Muscle of back (tissue), 13 donors: ENCODE results near the gene TRIM46. TPM values are rescaled to one million over a fixed set of nuclear protein-coding genes. Genes with fewer than 3 reads are reported as not detected.

Experiments
- DNase-seq, 3 donors: peaks; one replicate each; pipeline versions ENCODE4 v3.0.0 to v3.0.0-alpha.2; 2013
- long read RNA-seq, 9 donors: transcript quantifications; one replicate each; lab custom pipeline, GENCODE V29; 2026
- polyA plus RNA-seq, 10 donors: library from polyadenylated mRNA; unstranded; fragments of 120-200 nt; gene quantifications; one replicate each; pipeline ENCODE4 v1.2.1, GENCODE V29; 2013; ENCODE audit not compliant: insufficient read length in 10 of 10

Gene TRIM46
- polyA plus RNA-seq, result under 1 TPM; 0.21 to 0.83 (median 0.52) TPM
- long read RNA-seq, donor 1, result 0 reads
- long read RNA-seq, donor 2, partial matches to known transcripts, result 0 of 1 reads
- long read RNA-seq, donor 2, other reads (novel, unspliced or antisense), result 0 of 1 reads
- long read RNA-seq, donor 3, result 0 reads
- long read RNA-seq, donor 4, result 0 reads
- long read RNA-seq, donor 5, result 0 reads
- long read RNA-seq, donor 6, partial matches to known transcripts, result 31 of 60 reads
- long read RNA-seq, donor 6, other reads (novel, unspliced or antisense), result 29 of 60 reads
- long read RNA-seq, donor 7, result 0 reads
- long read RNA-seq, donor 8, result 0 reads
- long read RNA-seq, donor 9, result 0 reads

GRCh38 chr1:155173478-155174323 lies at the start of gene TRIM46:
Gene TRIM46, plus strand, starts transcription at chr1:155173849. Its CDS starts 118 bp downstream, at chr1:155173967.
- peak in 1 of 3 donors; percentile 34 for DNase-seq

- no peak for DNase-seq
These were observed 48.9 kb upstream of the TRIM46 start for GRCh38 chr1:155124503-155125463.

GRCh38 chr1:155125511-155125945 lies 48.1 kb upstream of the TRIM46 start:
- DNase-seq, result peak in 1 of 3 donors; percentile 13

GRCh38 chr1:155125946-155126555 lies 47.6 kb upstream of the TRIM46 start:
- peak in 2 of 3 donors; percentile 51 to 78 for DNase-seq

- peak in 1 of 3 donors; percentile 67 for DNase-seq
These were observed 47.0 kb upstream of the TRIM46 start for GRCh38 chr1:155126556-155127104.

- DNase-seq, result peak in 1 of 3 donors; percentile 70
These were observed 46.3 kb upstream of the TRIM46 start, which contains the start of gene EFNA1 for GRCh38 chr1:155127105-155127966. Gene EFNA1, plus strand, starts transcription at chr1:155127876. Its CDS starts 102 bp downstream, at chr1:155127978.

- no peak for DNase-seq
These were observed 45.5 kb upstream of the TRIM46 start for GRCh38 chr1:155127967-155128754.

- DNase-seq, result peak in 1 of 3 donors; percentile 51
These were observed 44.7 kb upstream of the TRIM46 start for GRCh38 chr1:155128755-155129473.

- no peak for DNase-seq
These were observed 43.2 kb upstream of the TRIM46 start for GRCh38 chr1:155130272-155131006.

GRCh38 chr1:155131285-155131684 lies 42.4 kb upstream of the TRIM46 start:
- DNase-seq, result no peak

- no peak for DNase-seq
These were observed 41.8 kb upstream of the TRIM46 start for GRCh38 chr1:155131856-155132255.

GRCh38 chr1:155133799-155134281 lies 39.8 kb upstream of the TRIM46 start:
- no peak for DNase-seq

- DNase-seq, result no peak
These were observed 39.3 kb upstream of the TRIM46 start for GRCh38 chr1:155134322-155134721.

GRCh38 chr1:155134880-155135414 lies 38.7 kb upstream of the TRIM46 start:
- peak; percentile 87 to 92 (median 87) for DNase-seq

GRCh38 chr1:155135415-155136028 lies 38.1 kb upstream of the TRIM46 start, which contains the start of gene SLC50A1:
Gene SLC50A1, plus strand, starts transcription at chr1:155135852. Its CDS starts 60 bp downstream, at chr1:155135912.
- DNase-seq, result peak; percentile 92 to 98 (median 97)

- DNase-seq, result peak in 1 of 3 donors; percentile 18
These were observed 36.9 kb upstream of the TRIM46 start for GRCh38 chr1:155136748-155137147.
